Esophagus muscularis mucosa (tissue), 4 donors: ENCODE data around the gene REEP2. TPM values are rescaled to one million over a fixed set of nuclear protein-coding genes. Genes with fewer than 3 reads are reported as not detected.

ENCODE experiments used
- DNase-seq: peaks from one replicate; pipeline ENCODE4 v3.0.0-alpha.2; 2017; ENCODE audit errors: extremely low spot score
- H3K27ac ChIP-seq, 4 donors: fragments of 200-600 bp; sonication (generic); replicated peaks in 1 of 4; 1 replicate in 3 of 4; 2 replicates in 1 of 4; pipeline ENCODE4 v1.5.1; 2016 to 2019; ENCODE audit warnings: mild to moderate bottlenecking in 1 of 4
- H3K27me3 ChIP-seq, 4 donors: fragments of 200-600 bp; sonication (generic); one replicate each; pipeline versions ENCODE4 v1.5.1 to v1.6.0; 2016 to 2019
- H3K36me3 ChIP-seq, 4 donors: fragments of 200-600 bp; sonication (generic); one replicate each; pipeline ENCODE4 v1.5.1; 2016 to 2019
- H3K4me1 ChIP-seq, 4 donors: fragments of 200-600 bp; sonication (generic); one replicate each; pipeline ENCODE4 v1.5.1; 2016 to 2019
- H3K4me3 ChIP-seq, 4 donors: fragments of 200-600 bp; sonication (generic); 1 replicate in 2 of 4; 2 replicates in 2 of 4; pipeline ENCODE4 v1.5.1; 2016 to 2019; ENCODE audit warnings: mild to moderate bottlenecking in 4 of 4, moderate library complexity in 1 of 4
- H3K9me3 ChIP-seq, 4 donors: fragments of 200-600 bp; sonication (generic); 1 replicate in 3 of 4; 2 replicates in 1 of 4; pipeline ENCODE4 v1.5.1; 2016 to 2019
- CTCF ChIP-seq, 3 experiments: fragments of 200-600 bp in 2 of 3; fragments of 450-650 bp in 1 of 3; sonication (generic) in 2 of 3; IDR thresholded peaks; one replicate each; pipeline ENCODE4 v1.5.1; 2017 to 2019; ENCODE audit warnings: antibody characterized with exemption in 3 of 3, mild to moderate bottlenecking in 2 of 3, moderate library complexity in 1 of 3
- EP300 ChIP-seq: sonication (generic); formaldehyde crosslinking; IDR thresholded peaks from one replicate; pipeline ENCODE4 v1.6.1; 2017; ENCODE audit warnings: antibody characterized with exemption
- POLR2A ChIP-seq: fragments of 450-650 bp; IDR thresholded peaks from one replicate; pipeline ENCODE4 v1.6.1; 2017; ENCODE audit warnings: antibody characterized with exemption, moderate library complexity, mild to moderate bottlenecking, low read depth
- POLR2AphosphoS5 ChIP-seq, 2 donors: sonication (generic); formaldehyde crosslinking; IDR thresholded peaks; one replicate each; pipeline ENCODE4 v1.6.1; 2017; ENCODE audit warnings: antibody characterized with exemption in 2 of 2
- WGBS: methylation state at CpG from one replicate; pipeline ENCODE4 v1.1.5; 2018; 5-methylcytosine and 5-hydroxymethylcytosine counted together
- intact Hi-C: fragments of 100-400 bp; cut with DNase I; formaldehyde crosslinking; loops from one replicate; pipeline ENCODE4 v1.15.1; 2023
- total RNA-seq, 4 donors: library from RNA; depleted of rRNA; stranded (reverse); fragments of >200 nt; gene quantifications; one replicate each; pipeline versions ENCODE4 v1.1.0 to v1.2.1, GENCODE V29; 2016

The REEP2 gene
- total RNA-seq, 4 donors from 2014 or later, result 24.5 to 55.9 (median 33.6) TPM

- Histone ChIP-seq H3K36me3 (peaks cover 0 to 20% (median 8%) of the 10 kb centered on the region in 4 donors), H3K27me3 (no peaks in the 10 kb centered on the region), H3K9me3 (no peaks in the 10 kb centered on the region), H3K4me3 (no peak overlapping the region), H3K4me1 (peaks cover 9 to 18% (median 14%) of the 10 kb centered on the region in 4 donors), H3K27ac (no peak overlapping the region)
- intact Hi-C loops, result no loop called here
- no peak for DNase-seq
- TF ChIP-seq CTCF (IDR thresholded peaks at IDR 0.05), result no peak
- TF ChIP-seq POLR2A, result no peak
- TF ChIP-seq POLR2AphosphoS5 (IDR thresholded peaks at IDR 0.05), result no peak
- no peak for TF ChIP-seq EP300
- WGBS, result 73% methylated on average over 9 of the region's 9 CpGs
Observed at GRCh38 chr5:138448481-138449398, 9.9 kb downstream of the REEP2 start.

GRCh38 chr5:138449501-138450239 is 10.8 kb downstream of the REEP2 start:
- intact Hi-C loops, result loop anchor here (1.0 to 5.0 kb wide), 2 partner anchors 54 to 98 kb away; no protein-coding TSS in a partner anchor
- no peaks in the 10 kb centered on the region for H3K27me3 ChIP-seq
- no peaks in the 10 kb centered on the region for H3K9me3 ChIP-seq
- TF ChIP-seq CTCF (IDR thresholded peaks at IDR 0.05) (peak; percentile 90 to 97 (median 96)), EP300 (no peak), POLR2AphosphoS5 (IDR thresholded peaks at IDR 0.05) (peak; percentile 39 to 73)
- 8% methylated on average over 12 of the region's 22 CpGs for WGBS
- peak overlapping the region in 3 of 4 donors; percentile 7 to 30 (median 15) for H3K4me3 ChIP-seq
- peaks cover 0 to 12% (median 5%) of the 10 kb centered on the region in 4 donors for H3K36me3 ChIP-seq
- H3K27ac ChIP-seq, result peak overlapping the region in 3 of 4 donors; percentile 9 to 64 (median 50)
- H3K4me1 ChIP-seq, result peaks cover 9 to 18% (median 14%) of the 10 kb centered on the region in 4 donors
- DNase-seq, result peak; percentile 96

GRCh38 chr5:138450971-138451370 is 12.1 kb downstream of the REEP2 start:
- 89% methylated on average over 5 of the region's 5 CpGs for WGBS
- no peak for DNase-seq
- Histone ChIP-seq H3K27me3 (no peaks in the 10 kb centered on the region), H3K27ac (no peak overlapping the region), H3K4me1 (peaks cover 9 to 18% (median 14%) of the 10 kb centered on the region in 4 donors), H3K9me3 (no peaks in the 10 kb centered on the region), H3K4me3 (no peak overlapping the region), H3K36me3 (peaks cover 0 to under 1% (median 0%) of the 10 kb centered on the region in 4 donors)
- intact Hi-C loops, result loop anchor here (1.0 to 5.0 kb wide), 2 partner anchors 52 to 96 kb away; no protein-coding TSS in a partner anchor
- TF ChIP-seq POLR2AphosphoS5 (IDR thresholded peaks at IDR 0.05), result no peak
- no peak for TF ChIP-seq POLR2A
- no peak for TF ChIP-seq CTCF (IDR thresholded peaks at IDR 0.05)
- TF ChIP-seq EP300, result no peak

GRCh38 chr5:138452720-138453119 is 13.9 kb downstream of the REEP2 start:
- intact Hi-C loops, result loop anchor here (5.0 kb wide), 1 partner anchor 95 kb away; no protein-coding TSS in a partner anchor
- Histone ChIP-seq H3K9me3 (no peaks in the 10 kb centered on the region), H3K4me1 (peaks cover 9 to 19% (median 17%) of the 10 kb centered on the region in 4 donors), H3K4me3 (no peak overlapping the region), H3K27me3 (no peaks in the 10 kb centered on the region), H3K36me3 (no peaks in the 10 kb centered on the region), H3K27ac (no peak overlapping the region)
- 90% methylated on average over 6 of the region's 6 CpGs for WGBS
- no peak for DNase-seq
- TF ChIP-seq POLR2AphosphoS5 (IDR thresholded peaks at IDR 0.05) (no peak), EP300 (no peak), CTCF (IDR thresholded peaks at IDR 0.05) (no peak), POLR2A (no peak)
